Ectodermal cell (in vitro differentiated cells): ENCODE results near the gene RBBP8NL.
"Not testable (repeated sequence)": the region's sequence is repeated elsewhere in the genome, so short reads cannot be mapped to it uniquely, and the experiment has no call there.

ENCODE experiments used
- H3K27ac ChIP-seq: 2 replicates; pipeline ENCODE4 v1.7.0; 2013; ENCODE audit warnings: mild to moderate bottlenecking, low read depth, low read length; ENCODE audit not compliant: insufficient read depth, poor library complexity, severe bottlenecking
- H3K27me3 ChIP-seq: 2 replicates; pipeline ENCODE4 v1.7.0; 2013; ENCODE audit warnings: mild to moderate bottlenecking, low read length; ENCODE audit not compliant: insufficient read depth, control insufficient read depth, poor library complexity, severe bottlenecking
- H3K36me3 ChIP-seq: one replicate; pipeline ENCODE4 v1.7.0; 2013; ENCODE audit warnings: low read length; ENCODE audit not compliant: control insufficient read depth, insufficient read depth
- H3K4me1 ChIP-seq: one replicate; pipeline ENCODE4 v1.7.0; 2013; ENCODE audit warnings: low read length; ENCODE audit not compliant: control insufficient read depth, insufficient read depth
- H3K4me3 ChIP-seq: 2 replicates; pipeline ENCODE4 v1.7.0; 2013; ENCODE audit warnings: low read depth, low read length, control low read depth; ENCODE audit not compliant: insufficient read depth
- H3K9me3 ChIP-seq: 2 replicates; pipeline ENCODE4 v1.7.0; 2013; ENCODE audit warnings: mild to moderate bottlenecking, low read length, moderate library complexity; ENCODE audit not compliant: control insufficient read depth
- WGBS, 2 experiments: methylation state at CpG; one replicate each; pipeline ENCODE4 v1.1.7; 2013; ENCODE audit warnings: missing lambda C conversion rate in 2 of 2; 5-methylcytosine and 5-hydroxymethylcytosine counted together

The RBBP8NL gene

GRCh38 chr20:62382306-62383198, 44.8 kb downstream of the RBBP8NL start:
- H3K4me3 ChIP-seq, result no peak overlapping the region
- H3K27ac ChIP-seq, result no peak overlapping the region
- peaks cover 4% of the 10 kb centered on the region for H3K36me3 ChIP-seq
- peaks cover 8% of the 10 kb centered on the region for H3K4me1 ChIP-seq
- 60 to 63% methylated on average over 18 of the region's 18 CpGs for WGBS, 2 experiments
- no peaks in the 10 kb centered on the region for H3K9me3 ChIP-seq
- H3K27me3 ChIP-seq, result no peaks in the 10 kb centered on the region

- H3K4me3 ChIP-seq, result no peak overlapping the region
- no peak overlapping the region for H3K27ac ChIP-seq
- no peaks in the 10 kb centered on the region for H3K27me3 ChIP-seq
- no peaks in the 10 kb centered on the region for H3K9me3 ChIP-seq
- peaks cover 15% of the 10 kb centered on the region for H3K4me1 ChIP-seq
- WGBS, 2 experiments, result 93 to 95% methylated on average over 6 of the region's 6 CpGs
- peaks cover 4% of the 10 kb centered on the region for H3K36me3 ChIP-seq
Measured at GRCh38 chr20:62381842-62382241, 45.5 kb downstream of the RBBP8NL start.

GRCh38 chr20:62381202-62381797, 46.0 kb downstream of the RBBP8NL start:
- peaks cover 4% of the 10 kb centered on the region for H3K36me3 ChIP-seq
- H3K27ac ChIP-seq, result no peak overlapping the region
- WGBS, 2 experiments, result 86 to 87% methylated on average over 16 of the region's 16 CpGs

GRCh38 chr20:62378215-62378614, 49.1 kb downstream of the RBBP8NL start:
- H3K4me1 ChIP-seq, result peaks cover 25% of the 10 kb centered on the region

More at GRCh38 chr20:62381202-62381797, 46.0 kb downstream of the RBBP8NL start:
- H3K9me3 ChIP-seq, result no peaks in the 10 kb centered on the region
- H3K27me3 ChIP-seq, result no peaks in the 10 kb centered on the region
- peaks cover 18% of the 10 kb centered on the region for H3K4me1 ChIP-seq
- H3K4me3 ChIP-seq, result no peak overlapping the region

GRCh38 chr20:62377615-62378178, 49.6 kb downstream of the RBBP8NL start:
- Histone ChIP-seq H3K27ac (no peak overlapping the region), H3K4me1 (peaks cover 25% of the 10 kb centered on the region), H3K36me3 (peaks cover 4% of the 10 kb centered on the region), H3K4me3 (no peak overlapping the region), H3K27me3 (no peaks in the 10 kb centered on the region), H3K9me3 (no peaks in the 10 kb centered on the region)
- WGBS, 2 experiments, result 91 to 93% methylated on average over 15 of the region's 15 CpGs

More at GRCh38 chr20:62378215-62378614, 49.1 kb downstream of the RBBP8NL start:
- Histone ChIP-seq H3K36me3 (peaks cover 4% of the 10 kb centered on the region), H3K4me3 (no peak overlapping the region), H3K27me3 (no peaks in the 10 kb centered on the region), H3K27ac (no peak overlapping the region), H3K9me3 (no peaks in the 10 kb centered on the region)
- 87 to 88% methylated on average over 22 of the region's 22 CpGs for WGBS, 2 experiments

GRCh38 chr20:62377064-62377461, 50.3 kb downstream of the RBBP8NL start:
- Histone ChIP-seq H3K36me3 (peaks cover 3% of the 10 kb centered on the region), H3K4me3 (no peak overlapping the region), H3K9me3 (no peaks in the 10 kb centered on the region), H3K27ac (no peak overlapping the region), H3K4me1 (peaks cover 25% of the 10 kb centered on the region), H3K27me3 (no peaks in the 10 kb centered on the region)
- WGBS, 2 experiments, result 95% methylated on average over 17 of the region's 17 CpGs

- 54% methylated on average over 26 of the region's 26 CpGs for WGBS, 2 experiments
- Histone ChIP-seq H3K4me1 (peaks cover 25% of the 10 kb centered on the region), H3K9me3 (no peaks in the 10 kb centered on the region), H3K36me3 (no peaks in the 10 kb centered on the region), H3K4me3 (no peak overlapping the region), H3K27me3 (no peaks in the 10 kb centered on the region), H3K27ac (peak overlapping the region; percentile 55)
Measured at GRCh38 chr20:62376112-62377063, 51.0 kb downstream of the RBBP8NL start.

GRCh38 chr20:62374331-62375152, 52.8 kb downstream of the RBBP8NL start:
- Histone ChIP-seq H3K9me3 (no peaks in the 10 kb centered on the region), H3K27me3 (no peaks in the 10 kb centered on the region), H3K27ac (no peak overlapping the region), H3K36me3 (no peaks in the 10 kb centered on the region), H3K4me1 (peaks cover 39% of the 10 kb centered on the region), H3K4me3 (no peak overlapping the region)
- WGBS, 2 experiments, result 88 to 91% methylated on average over 24 of the region's 24 CpGs

- 88 to 89% methylated on average over 27 to 28 of the region's 40 CpGs for WGBS, 2 experiments
- not testable (repeated sequence) for H3K9me3 ChIP-seq, H3K27ac ChIP-seq, H3K27me3 ChIP-seq, H3K36me3 ChIP-seq, H3K4me3 ChIP-seq
- peaks cover 44% of the 10 kb centered on the region for H3K4me1 ChIP-seq
Measured at GRCh38 chr20:62373631-62374179, 53.6 kb downstream of the RBBP8NL start.
